HG02678 (cell line): ENCODE results near the gene MED13L.

Source experiments
- ATAC-seq: cut with Tn5 transposase; IDR thresholded peaks from one replicate; pipeline ENCODE4 v1.9.1; 2021; ENCODE audit warnings: mild to moderate bottlenecking, moderate library complexity; ENCODE audit not compliant: unreplicated experiment

MED13L gene

GRCh38 chr12:116277467-116278278, at the start of gene MED13L:
TSS of gene MED13L (minus strand) at chr12:116277693. CDS start at chr12:116277131, 562 bp downstream.
- peak; percentile 84 for ATAC-seq

GRCh38 chr12:116325336-116325664, 47.8 kb upstream of the MED13L start:
- ATAC-seq = peak; percentile 90

GRCh38 chr12:116324654-116325335, 47.3 kb upstream of the MED13L start:
- no peak for ATAC-seq

GRCh38 chr12:116323406-116324386, 46.2 kb upstream of the MED13L start:
- no peak for ATAC-seq

GRCh38 chr12:116321913-116322312, 44.4 kb upstream of the MED13L start:
- ATAC-seq = no peak

- no peak for ATAC-seq
Observed at GRCh38 chr12:116320791-116321217, 43.3 kb upstream of the MED13L start.

GRCh38 chr12:116319898-116320621, 42.6 kb upstream of the MED13L start:
- no peak for ATAC-seq

- ATAC-seq = no peak
Observed at GRCh38 chr12:116319233-116319897, 41.9 kb upstream of the MED13L start.

- no peak for ATAC-seq
Observed at GRCh38 chr12:116318576-116319232, 41.2 kb upstream of the MED13L start.

GRCh38 chr12:116317986-116318575, 40.6 kb upstream of the MED13L start:
- no peak for ATAC-seq

- ATAC-seq = no peak
Observed at GRCh38 chr12:116317139-116317538, 39.6 kb upstream of the MED13L start.

GRCh38 chr12:116314477-116314876, 37.0 kb upstream of the MED13L start:
- ATAC-seq = no peak

- ATAC-seq = no peak
Observed at GRCh38 chr12:116313194-116313927, 35.9 kb upstream of the MED13L start.

GRCh38 chr12:116310082-116310481, 32.6 kb upstream of the MED13L start:
- no peak for ATAC-seq

- no peak for ATAC-seq
Observed at GRCh38 chr12:116309343-116309742, 31.9 kb upstream of the MED13L start.

GRCh38 chr12:116308647-116309046, 31.2 kb upstream of the MED13L start:
- ATAC-seq = no peak

- no peak for ATAC-seq
Observed at GRCh38 chr12:116306968-116307367, 29.5 kb upstream of the MED13L start.

- no peak for ATAC-seq
Observed at GRCh38 chr12:116306506-116306905, 29.0 kb upstream of the MED13L start.
